Measurements from ENCODE around the gene LRIT3.
"Not testable (repeated sequence)": the region's sequence is repeated elsewhere in the genome, so short reads cannot be mapped to it uniquely, and the experiment has no call there.

LRIT3 gene

GRCh38 chr4:109859426-109860300 is 11.8 kb downstream of the LRIT3 start:
- not testable (repeated sequence) for DNase-seq

GRCh38 chr4:109861271-109861670 is 13.4 kb downstream of the LRIT3 start:
- DNase-seq: no peak

- DNase-seq: no peak
These were observed 14.1 kb downstream of the LRIT3 start for GRCh38 chr4:109861916-109862511.

GRCh38 chr4:109864134-109864533 is 16.2 kb downstream of the LRIT3 start:
- no peak for DNase-seq

GRCh38 chr4:109870061-109870460 is 22.2 kb downstream of the LRIT3 start:
- DNase-seq: no peak

- no peak for DNase-seq
These were observed 24.2 kb downstream of the LRIT3 start for GRCh38 chr4:109872065-109872464.

GRCh38 chr4:109872950-109873656 is 25.2 kb downstream of the LRIT3 start:
- no peak for DNase-seq

- DNase-seq: no peak
These were observed 26.0 kb downstream of the LRIT3 start for GRCh38 chr4:109873791-109874514.

GRCh38 chr4:109875106-109875505 is 27.2 kb downstream of the LRIT3 start:
- no peak for DNase-seq

GRCh38 chr4:109875553-109875952 is 27.6 kb downstream of the LRIT3 start:
- not testable (repeated sequence) for DNase-seq

- DNase-seq: no peak
These were observed 28.8 kb downstream of the LRIT3 start for GRCh38 chr4:109876634-109877265.

- no peak for DNase-seq
These were observed 29.5 kb downstream of the LRIT3 start for GRCh38 chr4:109877400-109877799.

- DNase-seq: no peak
These were observed 30.4 kb downstream of the LRIT3 start for GRCh38 chr4:109878355-109878754.

GRCh38 chr4:109879081-109879480 is 31.2 kb downstream of the LRIT3 start:
- no peak for DNase-seq

- DNase-seq: no peak
These were observed 31.9 kb downstream of the LRIT3 start for GRCh38 chr4:109879636-109880314.

- no peak for DNase-seq
These were observed 38.4 kb downstream of the LRIT3 start for GRCh38 chr4:109886303-109886702.

GRCh38 chr4:109887071-109887470 is 39.2 kb downstream of the LRIT3 start:
- no peak for DNase-seq

GRCh38 chr4:109890076-109890475 is 42.2 kb downstream of the LRIT3 start:
- DNase-seq: no peak

GRCh38 chr4:109902559-109903251 is 54.8 kb downstream of the LRIT3 start:
- no peak for DNase-seq

GRCh38 chr4:109908731-109909130 is 60.8 kb downstream of the LRIT3 start:
- no peak for DNase-seq

- DNase-seq: no peak
These were observed 62.3 kb downstream of the LRIT3 start for GRCh38 chr4:109910256-109910655.

All from activated gamma-delta T cell treated with Interleukin-2 at 50 U/mL for 16 hours (primary cell).